ENCODE measurements around the gene SOHLH1.

SOHLH1 gene

DNA sequence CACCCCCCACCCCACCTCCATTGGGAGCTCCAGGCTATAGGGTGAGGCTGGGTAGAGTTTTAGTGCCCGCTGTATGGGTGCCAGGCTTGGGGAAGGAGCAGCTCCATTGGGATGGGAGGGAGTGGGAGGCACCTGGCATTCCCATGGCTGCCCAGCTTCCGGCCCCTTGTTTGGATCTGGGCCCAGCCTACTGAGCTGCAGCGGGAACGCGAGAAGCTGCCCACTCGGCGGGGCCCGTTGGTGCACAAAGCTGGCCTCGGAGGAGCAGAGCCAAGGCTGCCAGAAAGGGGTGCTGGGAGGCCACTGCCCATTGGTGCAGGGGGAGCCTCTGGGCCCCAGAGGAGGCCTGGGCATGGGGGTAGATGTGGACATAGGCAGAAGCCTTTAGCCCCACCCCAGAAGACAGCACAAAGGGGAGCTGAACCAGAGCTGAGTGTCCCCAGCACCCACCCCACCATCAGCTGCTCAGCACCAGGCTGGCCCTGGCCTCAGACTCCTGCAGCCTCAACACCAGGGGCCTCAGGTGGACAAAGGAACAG, 31.7 kb downstream of the SOHLH1 start:
- no peak overlapping the region for H3K27ac Mint-ChIP-seq
- no peak for DNase-seq
- no peaks in the 10 kb centered on the region for H3K4me1 Mint-ChIP-seq (ENCODE audit: low read depth)
- no peaks in the 10 kb centered on the region for H3K36me3 Mint-ChIP-seq (ENCODE audit: low read depth)
- no peaks in the 10 kb centered on the region for H3K27me3 Mint-ChIP-seq
- peaks cover 2% of the 10 kb centered on the region for H3K9me3 Mint-ChIP-seq
- no peak overlapping the region for H3K4me3 Mint-ChIP-seq

DNA sequence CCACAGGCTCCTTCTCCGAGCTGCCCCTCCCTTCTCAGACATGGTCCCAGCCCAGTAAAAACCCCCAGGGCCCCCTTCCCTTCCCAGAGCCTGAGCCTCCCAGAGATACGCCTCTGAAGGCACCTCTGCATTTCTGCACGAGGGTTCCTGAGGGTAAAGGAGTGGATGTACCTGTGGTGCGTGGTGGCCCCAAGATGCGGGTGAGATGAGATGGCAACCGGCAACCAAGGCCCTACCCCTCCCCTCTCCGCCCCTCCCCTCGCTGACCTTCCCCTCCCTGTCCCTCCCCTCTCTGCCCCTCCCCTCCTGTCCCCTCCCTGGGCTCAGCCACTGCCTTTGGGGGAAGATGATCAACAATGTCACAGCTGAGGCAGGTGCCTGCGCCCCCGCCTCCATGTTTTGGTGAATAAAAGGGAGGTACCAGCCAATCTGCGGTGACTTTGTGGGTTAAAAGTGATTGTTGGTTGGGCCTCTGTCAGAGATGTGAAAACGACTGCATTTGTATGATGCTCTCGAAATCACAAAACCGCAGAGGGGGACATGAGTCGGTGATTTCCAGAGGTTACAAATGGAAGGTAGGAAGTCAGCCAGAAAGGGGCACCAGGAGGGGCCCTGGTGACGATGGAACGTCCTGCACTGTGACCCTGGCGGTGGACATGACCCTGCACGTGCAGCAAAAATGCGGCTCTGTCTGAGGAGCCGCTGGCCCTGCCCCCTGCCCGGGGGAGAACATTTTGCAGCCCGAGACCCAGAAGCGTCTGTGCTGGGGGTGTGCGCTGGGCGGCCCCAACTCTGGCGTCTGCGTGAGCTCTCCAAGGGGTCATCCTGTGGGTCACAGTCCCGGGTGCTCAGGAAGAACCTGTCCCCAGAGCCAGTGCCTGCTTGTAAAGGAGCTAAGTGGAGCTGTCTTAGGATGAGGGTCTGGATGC, 32.5 kb downstream of the SOHLH1 start:
- Mint-ChIP-seq H3K27ac (no peak overlapping the region), H3K36me3 (ENCODE audit: low read depth) (no peaks in the 10 kb centered on the region), H3K27me3 (no peaks in the 10 kb centered on the region), H3K9me3 (peaks cover 2% of the 10 kb centered on the region), H3K4me1 (ENCODE audit: low read depth) (no peaks in the 10 kb centered on the region), H3K4me3 (no peak overlapping the region)
- no peak for DNase-seq

DNA sequence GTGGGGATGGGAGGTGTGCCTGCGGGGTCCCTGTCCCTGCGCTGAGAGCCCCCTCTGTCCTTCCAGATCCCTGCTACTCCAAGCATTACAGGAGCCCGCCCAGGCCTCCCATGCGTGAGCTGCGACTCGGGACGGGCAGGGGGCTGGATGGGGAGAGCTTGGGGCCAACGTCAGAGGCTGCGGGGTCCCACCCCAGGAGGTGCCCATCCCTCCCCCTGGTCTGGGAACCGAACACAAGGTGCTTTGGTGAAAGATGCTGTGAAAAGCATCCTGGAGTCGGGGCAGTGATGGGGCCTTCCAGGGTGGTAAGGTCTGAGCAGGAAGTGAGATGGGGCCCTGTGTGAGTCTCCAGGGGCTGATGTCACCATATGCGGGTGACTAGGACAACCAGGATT, 33.5 kb downstream of the SOHLH1 start:
- Mint-ChIP-seq H3K36me3 (ENCODE audit: low read depth) (no peaks in the 10 kb centered on the region), H3K4me3 (no peak overlapping the region), H3K27me3 (no peaks in the 10 kb centered on the region), H3K9me3 (peaks cover 2% of the 10 kb centered on the region), H3K27ac (no peak overlapping the region), H3K4me1 (ENCODE audit: low read depth) (no peaks in the 10 kb centered on the region)
- no peak for DNase-seq

DNA sequence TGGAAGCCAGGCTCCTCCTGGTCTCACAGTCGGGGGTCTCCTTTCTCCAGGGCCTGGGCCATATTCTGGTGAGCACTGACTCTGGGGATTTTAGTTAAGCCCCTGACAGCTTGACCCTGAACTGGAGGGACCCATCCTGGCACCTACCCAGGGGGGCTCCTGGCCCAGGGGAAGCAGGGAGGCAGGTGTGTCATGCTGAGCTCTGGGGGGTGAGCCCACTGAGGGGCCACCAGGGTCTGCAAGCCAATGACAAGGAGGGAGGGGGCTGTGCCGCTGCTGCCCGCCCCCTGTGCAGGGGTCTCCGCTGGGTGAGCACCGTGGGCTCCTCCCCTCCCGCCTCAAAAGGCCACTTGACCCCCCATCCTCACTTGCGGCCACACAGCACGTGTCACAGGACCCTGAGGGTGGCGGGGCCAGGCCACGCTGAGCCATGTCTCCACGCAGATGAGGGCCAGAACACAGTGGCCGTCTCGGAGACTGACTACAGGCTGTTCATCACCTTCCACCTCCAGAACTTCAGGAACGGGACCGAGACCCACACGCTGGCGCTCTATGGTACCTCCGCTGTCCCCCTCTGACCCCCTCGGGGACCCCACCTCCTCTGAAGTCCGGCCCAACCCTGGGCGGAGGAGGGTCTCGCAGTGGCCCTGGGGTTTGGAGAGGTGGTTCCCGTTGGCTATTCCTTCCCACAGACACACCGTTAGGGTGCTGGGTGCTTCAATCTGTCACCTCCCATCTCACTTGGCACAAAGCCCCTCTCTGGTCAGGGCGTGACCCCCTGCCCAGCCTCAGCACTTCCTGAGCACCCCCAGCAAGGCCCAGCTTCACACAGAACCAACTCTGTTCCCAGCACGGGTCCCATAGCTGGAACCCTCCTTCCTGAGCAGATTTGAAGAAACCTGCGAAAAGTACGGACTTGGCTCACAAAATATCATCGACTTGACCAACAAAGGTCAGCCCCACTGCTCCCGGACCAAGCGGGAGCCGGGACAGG, 34.2 kb downstream of the SOHLH1 start:
- H3K9me3 Mint-ChIP-seq, result peaks cover 2% of the 10 kb centered on the region
- H3K4me3 Mint-ChIP-seq, result no peak overlapping the region
- no peaks in the 10 kb centered on the region for H3K4me1 Mint-ChIP-seq (ENCODE audit: low read depth)
- no peaks in the 10 kb centered on the region for H3K36me3 Mint-ChIP-seq (ENCODE audit: low read depth)
- no peaks in the 10 kb centered on the region for H3K27me3 Mint-ChIP-seq
- no peak for DNase-seq
- no peak overlapping the region for H3K27ac Mint-ChIP-seq

DNA sequence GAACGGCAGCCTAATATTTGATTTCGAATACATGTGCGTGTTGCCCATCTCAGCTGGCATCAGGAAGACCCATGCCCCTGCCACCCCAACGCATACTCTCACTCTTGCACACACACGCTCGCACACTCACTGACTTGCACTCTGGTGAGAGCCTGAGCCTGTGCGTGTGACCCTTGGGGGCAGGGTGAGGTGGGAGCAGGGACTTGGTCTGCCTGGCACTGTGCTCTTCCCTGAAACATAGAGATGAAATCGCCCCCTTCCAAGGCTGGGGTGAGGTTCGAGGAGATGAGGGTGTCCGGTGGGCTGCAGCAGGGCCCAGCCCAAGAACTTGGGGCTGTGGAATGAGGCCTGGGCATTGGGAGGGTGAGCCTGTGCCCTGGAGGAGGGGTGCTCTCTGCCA, 35.0 kb downstream of the SOHLH1 start:
- H3K9me3 Mint-ChIP-seq, result peaks cover 2% of the 10 kb centered on the region
- H3K4me3 Mint-ChIP-seq, result no peak overlapping the region
- no peak overlapping the region for H3K27ac Mint-ChIP-seq
- H3K36me3 Mint-ChIP-seq (ENCODE audit: low read depth), result no peaks in the 10 kb centered on the region
- H3K27me3 Mint-ChIP-seq, result no peaks in the 10 kb centered on the region
- DNase-seq, result no peak
- no peaks in the 10 kb centered on the region for H3K4me1 Mint-ChIP-seq (ENCODE audit: low read depth)

DNA sequence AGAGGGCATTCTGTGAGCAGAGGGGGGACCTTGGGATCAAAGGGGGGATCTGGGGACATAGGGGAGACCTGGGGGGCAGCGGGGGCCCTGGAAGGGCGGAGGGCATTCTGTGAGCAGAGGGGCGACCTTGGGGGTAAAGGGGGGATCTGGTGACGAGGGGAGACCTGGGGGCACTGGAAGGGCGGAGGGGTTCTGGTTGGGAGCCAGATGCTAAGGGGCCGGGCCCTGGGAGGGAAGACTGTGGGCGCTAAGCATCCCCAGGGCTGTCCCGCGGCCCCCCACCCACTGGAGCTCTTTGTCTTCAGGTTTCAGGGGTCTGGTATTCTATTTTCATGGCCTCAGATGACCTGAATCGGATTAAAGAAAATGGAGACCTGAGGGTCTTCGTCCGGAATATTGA, 35.4 kb downstream of the SOHLH1 start:
- Mint-ChIP-seq H3K27ac (no peak overlapping the region), H3K36me3 (ENCODE audit: low read depth) (no peaks in the 10 kb centered on the region), H3K4me3 (no peak overlapping the region), H3K27me3 (no peaks in the 10 kb centered on the region), H3K9me3 (peaks cover 2% of the 10 kb centered on the region), H3K4me1 (ENCODE audit: low read depth) (no peaks in the 10 kb centered on the region)
- no peak for DNase-seq

DNA sequence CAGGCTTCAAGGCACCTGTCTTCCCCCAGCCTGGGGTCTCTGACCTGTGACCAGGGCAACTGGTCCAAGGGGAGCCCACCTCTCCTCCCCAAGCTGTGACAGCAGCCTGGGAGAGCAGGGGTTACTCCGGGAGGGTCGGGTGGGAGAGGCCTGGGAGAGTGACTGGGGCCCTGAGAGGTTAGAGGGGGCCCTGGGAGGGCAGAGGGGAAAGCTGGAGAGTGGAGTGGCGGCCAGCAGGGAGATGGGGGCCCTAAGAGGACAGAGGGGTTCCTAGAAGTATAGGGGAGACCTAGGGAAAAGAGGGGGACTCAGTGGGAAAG, 35.9 kb downstream of the SOHLH1 start:
- no peaks in the 10 kb centered on the region for H3K4me1 Mint-ChIP-seq (ENCODE audit: low read depth)
- H3K4me3 Mint-ChIP-seq, result no peak overlapping the region
- no peaks in the 10 kb centered on the region for H3K27me3 Mint-ChIP-seq
- no peak overlapping the region for H3K27ac Mint-ChIP-seq
- DNase-seq, result no peak
- peaks cover 2% of the 10 kb centered on the region for H3K9me3 Mint-ChIP-seq
- H3K36me3 Mint-ChIP-seq (ENCODE audit: low read depth), result no peaks in the 10 kb centered on the region

DNA sequence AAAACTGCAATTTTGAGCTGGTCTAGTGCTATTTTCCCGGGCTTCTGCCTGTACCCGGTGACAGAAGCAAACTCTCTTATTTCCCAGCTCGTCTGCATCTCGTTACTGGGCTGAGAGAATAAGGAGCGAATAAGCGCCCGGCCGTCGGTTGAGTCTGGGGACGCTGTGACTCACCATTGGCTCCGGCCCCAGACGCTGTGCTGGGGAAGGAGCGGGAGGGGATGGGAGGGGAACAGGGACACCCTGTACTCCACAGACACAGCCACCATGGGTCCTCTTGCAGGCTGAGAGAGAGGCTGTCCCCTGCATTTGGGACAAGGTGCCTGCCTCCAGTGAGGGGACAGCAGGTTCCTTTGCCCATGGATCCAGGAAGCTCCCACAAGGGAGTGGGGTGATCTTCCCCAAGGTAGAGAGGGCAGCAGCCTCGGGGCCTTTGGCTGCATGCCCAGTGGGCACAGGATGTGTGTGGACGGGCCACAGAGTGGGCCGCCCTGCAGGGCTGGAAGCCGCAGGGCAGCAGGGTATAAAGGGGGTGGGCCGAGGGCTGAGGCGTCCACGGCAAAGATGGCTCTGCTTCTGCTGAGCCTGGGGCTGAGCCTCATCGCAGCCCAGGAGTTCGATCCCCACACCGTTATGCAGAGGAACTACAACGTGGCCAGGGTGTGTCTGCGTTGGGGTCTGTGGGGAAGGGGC, 36.4 kb downstream of the SOHLH1 start, which contains the start of gene LCN9:
Gene LCN9 (plus strand): TSS at position 552 of the 693 bp plus-strand sequence. CDS start 13 bp downstream, at position 565.
- Mint-ChIP-seq H3K4me1 (ENCODE audit: low read depth) (no peaks in the 10 kb centered on the region), H3K27ac (no peak within 1 kb of the TSS), H3K36me3 (ENCODE audit: low read depth) (no peaks in the 10 kb centered on the region), H3K27me3 (no peaks in the 10 kb centered on the region), H3K9me3 (no peaks in the 10 kb centered on the region), H3K4me3 (no peak within 1 kb of the TSS)
- no peak for DNase-seq

DNA sequence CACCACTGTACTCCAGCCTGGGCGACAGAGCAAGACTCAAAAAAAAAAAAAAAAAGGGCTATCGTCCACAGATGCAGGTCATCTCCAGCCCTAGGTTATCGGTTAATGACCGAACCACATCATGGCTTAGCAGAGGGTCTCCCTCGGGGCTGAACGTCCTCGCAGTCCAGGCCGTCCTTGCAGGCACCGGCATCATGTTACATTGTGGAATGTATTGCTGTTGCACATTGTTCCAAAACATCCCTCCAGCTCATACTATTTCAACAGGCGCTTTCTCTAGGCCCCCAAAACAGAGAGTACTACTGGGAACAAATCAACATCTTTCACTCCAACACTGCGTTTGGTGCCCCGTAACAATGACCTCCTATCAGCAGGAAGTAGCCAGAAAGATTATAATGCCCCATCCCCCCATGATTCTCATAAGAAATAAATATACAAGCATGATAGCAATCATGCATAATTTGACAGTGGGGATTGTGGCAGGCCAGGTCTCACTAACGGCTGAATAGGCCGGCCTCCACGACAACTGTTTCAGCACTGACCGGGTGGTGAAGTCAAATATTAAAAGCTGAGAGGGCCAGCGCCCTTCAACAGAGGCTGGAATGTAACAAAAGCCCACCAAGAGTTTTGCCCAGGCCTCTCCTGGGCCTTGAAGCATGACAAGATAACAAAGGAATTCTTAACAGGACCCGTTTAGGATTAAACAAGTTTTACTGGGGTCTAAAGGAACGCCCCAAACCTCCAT, 37.3 kb downstream of the SOHLH1 start:
- Mint-ChIP-seq H3K27me3 (peaks cover 1% of the 10 kb centered on the region), H3K4me3 (no peak overlapping the region), H3K36me3 (ENCODE audit: low read depth) (no peaks in the 10 kb centered on the region), H3K27ac (no peak overlapping the region), H3K9me3 (no peaks in the 10 kb centered on the region), H3K4me1 (ENCODE audit: low read depth) (no peaks in the 10 kb centered on the region)
- DNase-seq, result no peak

DNA sequence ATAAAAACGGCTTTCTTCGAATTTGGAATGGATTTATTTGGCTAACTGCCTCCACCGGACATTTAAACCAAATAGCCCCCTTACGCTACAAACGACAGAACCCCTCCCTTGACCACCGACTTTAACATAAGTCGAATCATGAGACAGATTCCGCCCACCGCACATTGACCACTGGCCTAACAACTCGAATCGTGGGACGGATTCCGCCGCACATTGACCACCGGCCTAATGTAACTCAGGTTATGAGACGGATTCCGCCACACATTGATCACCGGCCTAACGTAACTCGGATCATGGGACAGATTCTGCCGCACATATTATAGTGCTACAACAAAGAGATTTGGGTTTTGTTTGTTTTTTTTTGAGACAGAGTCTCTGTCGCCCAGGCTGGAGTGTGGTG, 38.9 kb downstream of the SOHLH1 start:
- H3K9me3 Mint-ChIP-seq, result no peaks in the 10 kb centered on the region
- peaks cover 12% of the 10 kb centered on the region for H3K27me3 Mint-ChIP-seq
- no peaks in the 10 kb centered on the region for H3K4me1 Mint-ChIP-seq (ENCODE audit: low read depth)
- no peak overlapping the region for H3K27ac Mint-ChIP-seq
- DNase-seq, result no peak
- H3K4me3 Mint-ChIP-seq, result no peak overlapping the region
- H3K36me3 Mint-ChIP-seq (ENCODE audit: low read depth), result no peaks in the 10 kb centered on the region

DNA sequence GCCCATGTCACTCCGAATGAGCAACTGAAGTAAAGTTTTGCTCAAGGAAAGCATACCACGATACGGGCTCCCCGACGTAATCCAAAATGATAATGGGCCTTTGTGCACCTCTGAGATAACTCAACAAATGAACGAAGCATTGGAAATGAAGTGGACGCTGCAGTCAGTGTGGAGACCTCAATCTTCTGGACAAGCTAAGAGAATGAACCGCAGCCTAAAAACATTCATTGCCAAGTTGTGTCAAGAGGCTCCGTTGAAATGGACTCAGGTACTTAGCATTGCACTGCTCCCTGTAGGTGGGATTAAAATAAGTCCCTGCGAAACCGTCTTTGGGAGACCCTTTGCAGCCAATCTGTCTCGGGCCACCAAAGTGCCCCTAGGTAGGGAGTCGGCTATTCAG, 40.0 kb downstream of the SOHLH1 start:
- peaks cover 18% of the 10 kb centered on the region for H3K27me3 Mint-ChIP-seq
- H3K9me3 Mint-ChIP-seq, result no peaks in the 10 kb centered on the region
- no peak for DNase-seq
- no peak overlapping the region for H3K4me3 Mint-ChIP-seq
- H3K27ac Mint-ChIP-seq, result no peak overlapping the region
- no peaks in the 10 kb centered on the region for H3K4me1 Mint-ChIP-seq (ENCODE audit: low read depth)
- H3K36me3 Mint-ChIP-seq (ENCODE audit: low read depth), result no peaks in the 10 kb centered on the region

DNA sequence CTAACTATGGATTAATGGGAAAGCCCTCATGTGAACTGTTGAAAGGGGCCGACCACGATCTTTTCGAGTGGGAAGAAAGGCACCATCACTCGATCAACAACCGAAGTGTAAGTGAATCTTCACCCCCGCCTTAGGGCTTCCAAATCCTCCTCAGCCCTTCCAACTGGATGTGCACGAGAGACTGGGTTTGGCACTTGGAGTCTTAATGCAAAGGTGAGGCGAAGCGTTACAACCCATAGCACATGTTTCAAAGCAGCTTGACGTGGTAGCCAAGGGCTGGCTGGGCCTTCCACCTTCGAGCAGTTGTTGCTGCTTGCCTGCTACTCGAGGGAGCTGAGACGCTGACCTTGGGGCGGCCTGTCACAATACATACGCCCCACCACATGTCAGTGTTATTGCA, 41.9 kb downstream of the SOHLH1 start:
- Mint-ChIP-seq H3K36me3 (ENCODE audit: low read depth) (no peaks in the 10 kb centered on the region), H3K4me1 (ENCODE audit: low read depth) (no peaks in the 10 kb centered on the region), H3K4me3 (no peak overlapping the region), H3K27me3 (peaks cover 21% of the 10 kb centered on the region), H3K9me3 (no peaks in the 10 kb centered on the region), H3K27ac (no peak overlapping the region)
- no peak for DNase-seq

DNA sequence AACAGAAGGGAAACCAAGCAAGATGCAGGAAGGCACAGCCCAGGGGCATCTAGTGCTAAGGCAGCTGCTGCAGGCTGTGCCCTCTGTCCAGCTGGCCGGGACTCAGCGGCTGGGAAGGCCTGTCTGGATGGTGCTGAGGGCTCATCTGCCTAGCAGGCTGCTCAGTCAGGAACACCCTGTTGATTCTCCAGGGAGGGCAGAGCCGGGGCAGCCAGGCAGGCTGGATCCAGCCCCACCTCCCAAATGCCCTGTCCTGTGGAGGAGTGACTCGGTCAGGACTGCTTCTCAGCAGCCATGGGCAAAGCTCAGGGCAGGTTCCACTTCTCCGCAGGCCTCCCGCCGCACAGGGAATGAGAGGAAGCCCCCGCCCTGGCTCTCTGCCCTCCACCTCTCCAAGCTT, 44.0 kb downstream of the SOHLH1 start:
- DNase-seq, result no peak
- peaks cover 23% of the 10 kb centered on the region for H3K27me3 Mint-ChIP-seq
- no peak overlapping the region for H3K4me3 Mint-ChIP-seq
- H3K9me3 Mint-ChIP-seq, result peaks cover 3% of the 10 kb centered on the region
- H3K36me3 Mint-ChIP-seq (ENCODE audit: low read depth), result no peaks in the 10 kb centered on the region
- no peaks in the 10 kb centered on the region for H3K4me1 Mint-ChIP-seq (ENCODE audit: low read depth)
- H3K27ac Mint-ChIP-seq, result no peak overlapping the region

DNA sequence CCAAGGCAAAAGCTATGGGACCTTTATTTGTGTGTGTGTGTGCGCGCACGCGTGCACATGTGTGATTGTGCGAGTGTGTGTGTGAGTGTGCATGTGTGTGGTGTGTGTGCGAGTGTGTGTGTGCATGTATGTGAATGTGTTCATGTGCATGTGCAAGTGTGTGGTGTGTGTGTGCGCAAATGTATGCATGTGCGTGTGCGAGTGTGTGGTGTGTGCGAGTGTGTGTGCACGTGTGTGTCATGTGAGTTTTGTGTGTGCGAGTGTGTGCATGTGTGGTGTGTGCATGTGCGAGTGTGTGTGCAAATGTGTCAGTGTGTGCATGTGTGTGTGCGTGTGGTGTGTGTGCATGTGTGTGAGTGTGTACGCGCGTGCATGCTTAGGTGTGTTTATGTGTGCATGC, 48.9 kb downstream of the SOHLH1 start:
- H3K4me3 Mint-ChIP-seq, result no peak overlapping the region
- H3K27me3 Mint-ChIP-seq, result peaks cover 17% of the 10 kb centered on the region
- peaks cover 2% of the 10 kb centered on the region for H3K36me3 Mint-ChIP-seq (ENCODE audit: low read depth)

More for the DNA sequence above, 48.9 kb downstream of the SOHLH1 start:
- no peaks in the 10 kb centered on the region for H3K4me1 Mint-ChIP-seq (ENCODE audit: low read depth)
- DNase-seq, result no peak
- no peak overlapping the region for H3K27ac Mint-ChIP-seq
- H3K9me3 Mint-ChIP-seq, result peaks cover 37% of the 10 kb centered on the region
